Measurements from ENCODE around the gene VEZT.
"Not testable (repeated sequence)": the region's sequence is repeated elsewhere in the genome, so short reads cannot be mapped to it uniquely, and the experiment has no call there.

Gene VEZT

GRCh38 chr12:95323212-95323611 lies 105.6 kb downstream of the VEZT start:
- H3K27ac Mint-ChIP-seq, result peak overlapping the region in 2 of 3 experiments; percentile 6 to 57
- H3K4me1 Mint-ChIP-seq, result peaks cover 54% of the 10 kb centered on the region
- H3K4me3 Mint-ChIP-seq, result no peak overlapping the region
- no peaks in the 10 kb centered on the region for H3K36me3 Mint-ChIP-seq (ENCODE audit: low read depth)
- H3K9me3 Mint-ChIP-seq, result no peaks in the 10 kb centered on the region
- TF ChIP-seq CTCF (IDR thresholded peaks at IDR 0.05; ENCODE audit: unreplicated experiment in 3 of 3), result no peak
- no peaks in the 10 kb centered on the region for H3K27me3 Mint-ChIP-seq (ENCODE audit: low read depth)

GRCh38 chr12:95324246-95324645 lies 106.6 kb downstream of the VEZT start:
- not testable (repeated sequence) for H3K27ac Mint-ChIP-seq; H3K4me3 Mint-ChIP-seq; H3K27me3 Mint-ChIP-seq (ENCODE audit: low read depth); H3K36me3 Mint-ChIP-seq (ENCODE audit: low read depth); H3K9me3 Mint-ChIP-seq
- peaks cover 47% of the 10 kb centered on the region for H3K4me1 Mint-ChIP-seq

DNA sequence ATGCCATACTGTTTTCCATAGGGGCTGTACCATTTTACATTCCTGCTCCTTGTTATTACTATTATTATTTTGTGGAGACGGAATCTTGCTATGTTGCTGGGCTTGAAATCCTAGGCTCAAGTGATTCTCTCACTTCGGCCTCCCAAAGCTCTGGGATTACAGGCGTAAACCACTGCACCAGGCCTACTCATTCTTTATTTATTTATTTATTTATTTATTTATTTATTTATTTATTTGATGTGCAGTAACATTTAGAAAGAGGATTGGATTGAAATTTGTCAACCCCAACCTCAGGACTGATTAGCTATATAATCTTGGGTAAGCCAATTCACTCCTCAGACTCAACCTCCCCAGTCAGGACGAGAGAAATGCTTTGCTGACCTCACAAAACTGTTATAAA lies 107.9 kb downstream of the VEZT start:
- H3K9me3 Mint-ChIP-seq, result no peaks in the 10 kb centered on the region
- no peaks in the 10 kb centered on the region for H3K36me3 Mint-ChIP-seq (ENCODE audit: low read depth)
- H3K4me3 Mint-ChIP-seq, result no peak overlapping the region
- H3K27me3 Mint-ChIP-seq (ENCODE audit: low read depth), result no peaks in the 10 kb centered on the region
- peak overlapping the region in 2 of 3 experiments; percentile 15 to 73 for H3K27ac Mint-ChIP-seq
- H3K4me1 Mint-ChIP-seq, result peaks cover 40% of the 10 kb centered on the region
- TF ChIP-seq CTCF (IDR thresholded peaks at IDR 0.05; ENCODE audit: unreplicated experiment in 3 of 3), result no peak

GRCh38 chr12:95326445-95326844 lies 108.8 kb downstream of the VEZT start:
- H3K27me3 Mint-ChIP-seq (ENCODE audit: low read depth), result no peaks in the 10 kb centered on the region
- no peak for TF ChIP-seq CTCF (IDR thresholded peaks at IDR 0.05; ENCODE audit: unreplicated experiment in 3 of 3)
- H3K9me3 Mint-ChIP-seq, result no peaks in the 10 kb centered on the region
- H3K27ac Mint-ChIP-seq, result peak overlapping the region; percentile 38 to 72 (median 68)
- peaks cover 40% of the 10 kb centered on the region for H3K4me1 Mint-ChIP-seq
- H3K36me3 Mint-ChIP-seq (ENCODE audit: low read depth), result no peaks in the 10 kb centered on the region
- H3K4me3 Mint-ChIP-seq, result no peak overlapping the region

- Mint-ChIP-seq H3K27me3 (ENCODE audit: low read depth) (no peaks in the 10 kb centered on the region), H3K9me3 (no peaks in the 10 kb centered on the region), H3K36me3 (ENCODE audit: low read depth) (no peaks in the 10 kb centered on the region), H3K27ac (peak overlapping the region; percentile 38 to 72 (median 68)), H3K4me1 (peaks cover 36% of the 10 kb centered on the region), H3K4me3 (no peak overlapping the region)
- TF ChIP-seq CTCF (IDR thresholded peaks at IDR 0.05; ENCODE audit: unreplicated experiment in 3 of 3), result no peak
Measured at GRCh38 chr12:95326855-95327254, 109.2 kb downstream of the VEZT start.

DNA sequence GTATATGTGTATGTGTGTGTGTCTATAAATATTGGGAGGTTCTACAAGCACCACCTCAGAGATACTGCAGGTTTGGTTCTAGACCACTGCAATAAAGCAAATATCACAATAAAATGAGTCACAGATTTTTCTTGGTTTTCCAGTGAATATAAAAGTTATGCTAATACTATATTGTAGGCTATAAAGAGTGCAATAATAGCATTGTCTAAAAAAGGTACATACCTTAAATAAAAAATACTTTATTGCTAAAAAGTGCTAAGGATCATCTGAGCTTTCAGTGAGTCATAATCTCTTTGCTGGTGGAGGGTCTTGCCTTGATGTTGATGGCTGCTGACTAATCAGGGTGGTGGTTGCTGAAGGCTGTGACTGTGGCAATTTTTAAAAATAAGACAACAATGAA lies 111.1 kb downstream of the VEZT start:
- Mint-ChIP-seq H3K4me3 (no peak overlapping the region), H3K9me3 (no peaks in the 10 kb centered on the region), H3K4me1 (peaks cover 25% of the 10 kb centered on the region), H3K27me3 (ENCODE audit: low read depth) (no peaks in the 10 kb centered on the region), H3K27ac (no peak overlapping the region), H3K36me3 (ENCODE audit: low read depth) (no peaks in the 10 kb centered on the region)
- TF ChIP-seq CTCF (IDR thresholded peaks at IDR 0.05; ENCODE audit: unreplicated experiment in 3 of 3), result no peak
